Mesendoderm (in vitro differentiated cells): Measurements from ENCODE around the gene SFMBT2.

Experiments
- DNase-seq: peaks from one replicate; pipeline ENCODE4 v3.0.0; 2013
- H2AK5ac ChIP-seq: 2 replicates; pipeline ENCODE4 v1.6.1; 2013; ENCODE audit warnings: low read length, inconsistent platforms
- H2BK120ac ChIP-seq: 2 replicates; pipeline ENCODE4 v1.6.1; 2013; ENCODE audit warnings: low read depth, mild to moderate bottlenecking, low read length, moderate library complexity, mixed read lengths
- H2BK15ac ChIP-seq: replicated peaks from 2 replicates; pipeline ENCODE4 v1.6.1; 2013; ENCODE audit warnings: low read depth, mild to moderate bottlenecking, moderate library complexity
- H2BK5ac ChIP-seq: 2 replicates; pipeline ENCODE4 v1.6.1; 2013; ENCODE audit warnings: low read length, inconsistent platforms
- H3K18ac ChIP-seq: 2 replicates; pipeline ENCODE4 v1.6.1; 2013; ENCODE audit warnings: mild to moderate bottlenecking, low read length, mixed read lengths
- H3K23ac ChIP-seq: one replicate; pipeline ENCODE4 v1.6.1; 2013; ENCODE audit warnings: low read length
- H3K27ac ChIP-seq: 2 replicates; pipeline ENCODE4 v1.5.1; 2013; ENCODE audit warnings: low read depth, mild to moderate bottlenecking, inconsistent platforms, low read length, moderate library complexity
- H3K27me3 ChIP-seq: 2 replicates; pipeline ENCODE4 v1.6.1; 2013; ENCODE audit warnings: low read length, control low read depth, mild to moderate bottlenecking, inconsistent platforms; ENCODE audit not compliant: insufficient read depth, poor library complexity
- H3K36me3 ChIP-seq: 2 replicates; pipeline ENCODE4 v1.6.1; 2013; ENCODE audit warnings: low read length, inconsistent platforms; ENCODE audit not compliant: control insufficient read depth, insufficient read depth
- H3K4ac ChIP-seq: one replicate; pipeline ENCODE4 v1.6.1; 2013; ENCODE audit warnings: low read depth, mild to moderate bottlenecking, low read length, moderate library complexity
- H3K4me1 ChIP-seq: 2 replicates; pipeline ENCODE4 v1.6.1; 2013; ENCODE audit warnings: low read depth, low read length, inconsistent platforms; ENCODE audit not compliant: control insufficient read depth
- H3K4me2 ChIP-seq: 2 replicates; pipeline ENCODE4 v1.6.1; 2013; ENCODE audit warnings: low read length
- H3K4me3 ChIP-seq: 2 replicates; pipeline ENCODE4 v1.5.1; 2013; ENCODE audit warnings: mild to moderate bottlenecking, low read length
- H3K56ac ChIP-seq: one replicate; pipeline ENCODE4 v1.6.1; 2013; ENCODE audit warnings: low read length
- H3K79me1 ChIP-seq: 2 replicates; pipeline ENCODE4 v1.6.1; 2013; ENCODE audit warnings: low read length, inconsistent platforms
- H3K79me2 ChIP-seq: 2 replicates; pipeline ENCODE4 v1.6.1; 2013; ENCODE audit warnings: mild to moderate bottlenecking, low read length; ENCODE audit not compliant: control insufficient read depth, insufficient read depth
- H3K9ac ChIP-seq: 2 replicates; pipeline ENCODE4 v1.6.1; 2013; ENCODE audit warnings: low read length, inconsistent platforms
- H4K5ac ChIP-seq: one replicate; pipeline ENCODE4 v1.6.1; 2013; ENCODE audit warnings: low read length
- H4K8ac ChIP-seq: one replicate; pipeline ENCODE4 v1.6.1; 2013; ENCODE audit warnings: low read depth, mild to moderate bottlenecking, control low read depth, low read length, moderate library complexity
- WGBS: extraction: QIAGEN DNeasy Blood & Tissue Kit; methylation state at CpG from one replicate; pipeline ENCODE4 v1.1.7; 2013; ENCODE audit warnings: low lambda C conversion rate, missing lambda C conversion rate; ENCODE audit not compliant: insufficient coverage; ENCODE audit errors: extremely low coverage; 5-methylcytosine and 5-hydroxymethylcytosine counted together

Gene SFMBT2

DNA sequence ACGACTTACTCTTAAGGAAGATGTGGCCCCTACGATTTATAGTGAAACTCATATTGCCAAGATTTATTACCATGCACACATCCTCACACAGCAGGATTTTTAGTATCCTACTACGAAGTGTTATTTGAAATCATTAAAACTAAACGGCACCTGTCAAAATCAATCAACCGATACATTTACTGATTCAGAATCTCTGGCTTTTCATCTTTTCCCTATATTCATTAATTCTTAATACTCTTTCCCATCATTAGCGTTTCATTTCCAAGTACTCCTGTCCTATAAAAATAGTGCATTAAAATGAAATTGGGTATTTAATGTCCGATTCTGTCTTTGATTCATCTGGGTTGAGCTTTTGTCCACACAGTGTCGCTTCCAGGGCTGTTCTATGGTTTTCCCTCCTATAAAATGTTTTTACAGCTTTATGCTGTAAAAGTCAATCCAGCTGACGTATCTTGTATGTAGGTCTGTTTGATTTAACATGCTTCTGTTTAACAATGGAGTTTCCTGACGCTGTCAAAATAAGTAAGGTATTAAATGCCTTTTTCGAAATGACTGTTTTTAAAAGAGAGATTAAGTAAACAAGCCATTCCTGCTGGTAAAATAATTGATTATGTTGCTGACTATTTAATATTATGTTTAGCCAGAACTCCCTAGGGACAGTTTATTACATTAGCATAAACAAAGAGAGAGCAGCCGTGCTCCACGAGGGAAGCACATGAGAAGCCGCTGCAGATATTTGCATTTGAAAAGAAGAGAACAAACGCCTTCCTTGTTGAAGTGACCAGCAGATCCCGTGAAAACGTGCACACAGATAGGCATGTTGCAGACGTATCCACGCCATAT lies 22.3 kb upstream of the SFMBT2 start:
- H3K4me3 ChIP-seq: no peak overlapping the region

DNA sequence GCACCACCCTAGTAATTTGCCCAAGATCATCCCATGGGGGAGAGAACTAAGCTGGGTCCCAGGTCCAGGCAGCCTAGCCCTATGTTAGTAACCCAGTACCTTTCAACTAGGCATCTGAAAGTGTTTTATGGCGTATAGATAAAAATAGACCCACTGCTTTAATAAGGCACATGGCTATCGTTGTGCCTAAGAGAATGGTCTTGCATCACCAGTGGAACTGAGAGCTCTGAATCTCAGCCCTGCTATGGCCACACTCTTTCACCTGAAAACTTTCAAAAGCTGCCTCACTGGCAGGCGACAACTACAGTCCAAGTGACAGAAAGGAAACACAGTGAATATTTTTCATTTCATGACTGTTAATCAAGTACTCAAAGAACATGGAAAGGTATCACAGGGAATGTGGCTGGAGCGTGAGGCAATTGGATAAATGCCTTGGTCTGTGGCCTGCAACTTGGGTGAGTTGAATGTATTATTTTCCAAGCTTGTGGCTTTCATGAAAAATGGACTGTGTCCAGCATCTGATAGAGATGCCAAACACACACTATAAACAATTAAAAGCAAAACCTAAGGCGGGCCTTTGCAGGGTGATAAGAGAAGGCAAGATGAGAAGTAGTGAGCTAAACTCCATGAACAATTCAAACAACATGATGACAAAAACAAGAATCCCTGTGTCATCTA lies 18.0 kb upstream of the SFMBT2 start:
- Histone ChIP-seq H4K8ac (no peak overlapping the region), H2AK5ac (no peak overlapping the region), H3K36me3 (no peaks in the 10 kb centered on the region), H3K4me2 (no peak overlapping the region), H2BK120ac (no peak overlapping the region), H3K79me1 (no peaks in the 10 kb centered on the region), H4K5ac (no peak overlapping the region), H3K9ac (no peak overlapping the region), H3K23ac (no peak overlapping the region), H2BK15ac (no peak overlapping the region), H3K27ac (no peak overlapping the region), H3K27me3 (no peaks in the 10 kb centered on the region), H2BK5ac (no peak overlapping the region), H3K4me3 (no peak overlapping the region), H3K4me1 (no peaks in the 10 kb centered on the region), H3K56ac (no peak overlapping the region), H3K4ac (no peak overlapping the region), H3K18ac (no peak overlapping the region), H3K79me2 (no peaks in the 10 kb centered on the region)
- WGBS: no CpG with 5 or more reads among the region's 5 CpGs
- no peak for DNase-seq

More for the DNA sequence above, 22.3 kb upstream of the SFMBT2 start:
- no peak overlapping the region for H3K4me2 ChIP-seq
- H3K4ac ChIP-seq: no peak overlapping the region
- H4K8ac ChIP-seq: no peak overlapping the region
- DNase-seq: no peak
- H3K27ac ChIP-seq: no peak overlapping the region
- H2BK120ac ChIP-seq: no peak overlapping the region
- no peak overlapping the region for H3K23ac ChIP-seq
- no peak overlapping the region for H3K9ac ChIP-seq
- no peak overlapping the region for H4K5ac ChIP-seq
- H2AK5ac ChIP-seq: no peak overlapping the region
- no peaks in the 10 kb centered on the region for H3K79me1 ChIP-seq
- no peaks in the 10 kb centered on the region for H3K4me1 ChIP-seq
- no peak overlapping the region for H3K56ac ChIP-seq
- H3K36me3 ChIP-seq: no peaks in the 10 kb centered on the region
- no peak overlapping the region for H2BK15ac ChIP-seq
- 96% methylated on average over 2 of the region's 19 CpGs for WGBS
- no peaks in the 10 kb centered on the region for H3K27me3 ChIP-seq
- no peaks in the 10 kb centered on the region for H3K79me2 ChIP-seq
- no peak overlapping the region for H3K18ac ChIP-seq
- no peak overlapping the region for H2BK5ac ChIP-seq

GRCh38 chr10:7426349-7426748 lies 15.5 kb upstream of the SFMBT2 start:
- no peak overlapping the region for H3K18ac ChIP-seq
- no peaks in the 10 kb centered on the region for H3K79me1 ChIP-seq
- H3K36me3 ChIP-seq: no peaks in the 10 kb centered on the region
- no peak overlapping the region for H3K4me2 ChIP-seq
- no peak overlapping the region for H2BK15ac ChIP-seq
- H4K5ac ChIP-seq: no peak overlapping the region
- no peak overlapping the region for H3K56ac ChIP-seq
- no peak overlapping the region for H3K23ac ChIP-seq
- no peak overlapping the region for H2AK5ac ChIP-seq
- H2BK5ac ChIP-seq: no peak overlapping the region
- no peak overlapping the region for H4K8ac ChIP-seq
- H3K27me3 ChIP-seq: no peaks in the 10 kb centered on the region
- H3K4ac ChIP-seq: no peak overlapping the region
- no peak overlapping the region for H3K9ac ChIP-seq
- H3K27ac ChIP-seq: no peak overlapping the region
- H3K4me3 ChIP-seq: no peak overlapping the region
- H3K4me1 ChIP-seq: peaks cover 6% of the 10 kb centered on the region
- no peaks in the 10 kb centered on the region for H3K79me2 ChIP-seq
- no peak for DNase-seq
- no CpG with 5 or more reads among the region's 4 CpGs for WGBS
- no peak overlapping the region for H2BK120ac ChIP-seq

DNA sequence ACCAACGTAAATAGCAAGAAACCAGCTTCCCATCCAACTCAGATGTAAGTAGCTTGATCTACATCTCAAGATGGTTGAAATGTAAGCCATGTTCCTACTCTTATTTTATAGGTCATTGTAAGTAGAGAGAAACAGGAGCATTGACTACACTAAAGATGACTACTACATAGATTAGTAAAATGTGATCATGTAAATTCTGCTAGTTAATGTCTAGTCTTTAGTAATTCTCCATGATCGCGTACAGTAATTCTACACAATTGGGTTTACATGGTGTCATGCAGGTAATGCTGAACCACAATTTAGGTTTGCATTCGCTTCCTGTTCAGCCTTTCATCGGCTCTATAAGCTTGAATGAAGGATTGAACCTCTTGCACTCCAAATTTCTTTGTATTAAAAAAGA lies 14.9 kb upstream of the SFMBT2 start:
- Histone ChIP-seq H3K27me3 (no peaks in the 10 kb centered on the region), H3K4ac (no peak overlapping the region), H3K18ac (no peak overlapping the region), H2BK120ac (no peak overlapping the region), H3K36me3 (no peaks in the 10 kb centered on the region), H3K27ac (no peak overlapping the region), H3K4me2 (no peak overlapping the region), H3K56ac (no peak overlapping the region), H3K4me1 (peaks cover 6% of the 10 kb centered on the region), H3K79me1 (no peaks in the 10 kb centered on the region), H3K79me2 (no peaks in the 10 kb centered on the region), H3K9ac (no peak overlapping the region), H3K23ac (no peak overlapping the region), H4K5ac (no peak overlapping the region), H2AK5ac (no peak overlapping the region), H4K8ac (no peak overlapping the region), H3K4me3 (no peak overlapping the region), H2BK15ac (no peak overlapping the region), H2BK5ac (no peak overlapping the region)
- no peak for DNase-seq
- WGBS: no CpG with 5 or more reads among the region's 5 CpGs

DNA sequence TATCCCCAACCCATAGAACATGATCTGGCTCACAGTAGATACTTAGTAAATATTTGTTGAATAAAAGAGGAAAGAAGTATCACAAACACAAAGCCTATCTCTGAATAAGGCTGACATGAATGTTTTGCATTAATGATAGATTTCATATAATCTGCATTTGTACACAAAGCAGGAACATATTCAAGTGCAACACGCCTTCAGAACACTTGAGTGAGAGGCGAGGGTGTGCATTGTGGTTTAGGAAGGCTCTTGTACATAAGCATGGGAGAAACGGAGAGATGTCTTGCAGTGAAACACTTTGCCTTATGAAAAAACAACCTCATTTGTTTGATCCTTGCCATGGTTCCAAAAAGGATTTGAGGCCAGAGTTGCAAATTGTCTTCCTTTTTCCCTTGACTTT lies 14.1 kb upstream of the SFMBT2 start:
- WGBS: no CpG with 5 or more reads among the region's 3 CpGs
- Histone ChIP-seq H3K27ac (no peak overlapping the region), H3K79me2 (no peaks in the 10 kb centered on the region), H3K56ac (no peak overlapping the region), H3K18ac (no peak overlapping the region), H3K9ac (no peak overlapping the region), H3K4ac (no peak overlapping the region), H3K4me1 (peaks cover 6% of the 10 kb centered on the region), H4K8ac (no peak overlapping the region), H3K36me3 (no peaks in the 10 kb centered on the region), H2BK5ac (no peak overlapping the region), H2AK5ac (no peak overlapping the region), H4K5ac (no peak overlapping the region), H2BK120ac (no peak overlapping the region), H3K23ac (no peak overlapping the region), H2BK15ac (no peak overlapping the region), H3K79me1 (no peaks in the 10 kb centered on the region), H3K4me2 (no peak overlapping the region), H3K4me3 (no peak overlapping the region), H3K27me3 (no peaks in the 10 kb centered on the region)
- DNase-seq: no peak
